Fibroblast of villous mesenchyme (primary cell): Measurements from ENCODE around the gene THSD4. TPM values are rescaled to one million over a fixed set of nuclear protein-coding genes. Genes with fewer than 3 reads are reported as not detected.
"Not testable (repeated sequence)": the region's sequence is repeated elsewhere in the genome, so short reads cannot be mapped to it uniquely, and the experiment has no call there.

Experiments used
- DNase-seq: peaks from one replicate; pipeline ENCODE4 v3.0.0-alpha.2; 2010; ENCODE audit warnings: low read depth
- H3K4me3 ChIP-seq: 2 replicates; pipeline ENCODE4 v1.5.1; 2011; ENCODE audit warnings: low read depth, mild to moderate bottlenecking, low read length
- total RNA-seq: library from RNA; depleted of rRNA; stranded (reverse); fragments of >200 nt; gene quantifications from 2 replicates; pipeline ENCODE4 v1.2.3, GENCODE V29; 2012
- TF ChIP-seq, protein P1 (sequence below): IDR thresholded peaks from 2 replicates; pipeline ENCODE4 v1.5.1; 2012; ENCODE audit warnings: low read depth, mild to moderate bottlenecking, low read length; ENCODE audit not compliant: insufficient read depth

Gene THSD4
- total RNA-seq, 1 donor: 76.4 TPM

DNA sequence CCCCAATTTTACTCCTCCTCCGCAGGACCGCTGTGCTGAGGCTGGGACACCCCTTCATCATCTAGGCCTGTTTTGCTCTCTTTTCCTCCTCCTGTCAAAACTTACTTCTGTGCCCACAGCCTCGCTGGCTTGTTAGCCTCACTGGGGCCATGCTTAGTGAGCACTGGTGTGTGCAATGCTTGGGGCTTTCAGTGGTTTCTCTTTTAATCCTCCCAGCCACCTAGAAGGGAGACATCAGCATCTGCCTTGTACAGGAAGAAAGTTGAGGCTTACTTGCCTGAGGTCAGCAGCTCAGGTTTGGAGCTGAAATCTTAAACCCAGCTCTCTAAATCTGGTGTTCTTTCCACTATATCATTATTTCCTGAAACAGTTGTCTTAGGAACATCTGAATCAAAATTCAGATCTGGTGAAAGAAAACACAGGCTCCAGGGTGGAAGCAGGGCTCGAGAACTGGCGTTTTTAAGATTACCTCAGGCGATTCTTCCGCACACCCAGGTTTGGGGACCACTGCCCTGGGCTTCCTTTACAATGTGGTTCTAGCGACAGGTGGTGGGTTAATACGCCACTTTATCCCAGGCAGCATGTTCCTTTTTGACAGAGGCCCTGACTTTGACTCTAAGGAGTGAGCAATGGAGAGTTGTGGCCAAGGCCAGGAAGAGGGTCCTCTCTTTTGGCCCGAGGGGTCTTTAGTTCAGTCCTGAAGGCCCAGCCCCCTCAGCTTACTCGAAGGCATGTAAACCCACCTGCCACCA is 3.8 kb downstream of the THSD4 start:
- TF ChIP-seq, protein P1, sequence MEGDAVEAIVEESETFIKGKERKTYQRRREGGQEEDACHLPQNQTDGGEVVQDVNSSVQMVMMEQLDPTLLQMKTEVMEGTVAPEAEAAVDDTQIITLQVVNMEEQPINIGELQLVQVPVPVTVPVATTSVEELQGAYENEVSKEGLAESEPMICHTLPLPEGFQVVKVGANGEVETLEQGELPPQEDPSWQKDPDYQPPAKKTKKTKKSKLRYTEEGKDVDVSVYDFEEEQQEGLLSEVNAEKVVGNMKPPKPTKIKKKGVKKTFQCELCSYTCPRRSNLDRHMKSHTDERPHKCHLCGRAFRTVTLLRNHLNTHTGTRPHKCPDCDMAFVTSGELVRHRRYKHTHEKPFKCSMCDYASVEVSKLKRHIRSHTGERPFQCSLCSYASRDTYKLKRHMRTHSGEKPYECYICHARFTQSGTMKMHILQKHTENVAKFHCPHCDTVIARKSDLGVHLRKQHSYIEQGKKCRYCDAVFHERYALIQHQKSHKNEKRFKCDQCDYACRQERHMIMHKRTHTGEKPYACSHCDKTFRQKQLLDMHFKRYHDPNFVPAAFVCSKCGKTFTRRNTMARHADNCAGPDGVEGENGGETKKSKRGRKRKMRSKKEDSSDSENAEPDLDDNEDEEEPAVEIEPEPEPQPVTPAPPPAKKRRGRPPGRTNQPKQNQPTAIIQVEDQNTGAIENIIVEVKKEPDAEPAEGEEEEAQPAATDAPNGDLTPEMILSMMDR: no peak
- no peak for DNase-seq
- H3K4me3 ChIP-seq: no peak overlapping the region

GRCh38 chr15:71120428-71120944 is 5.2 kb downstream of the THSD4 start:
- H3K4me3 ChIP-seq: no peak overlapping the region
- DNase-seq: no peak
- TF ChIP-seq, protein P1: no peak

GRCh38 chr15:71121442-71121841 is 6.2 kb downstream of the THSD4 start:
- TF ChIP-seq, protein P1: no peak
- no peak overlapping the region for H3K4me3 ChIP-seq
- no peak for DNase-seq

DNA sequence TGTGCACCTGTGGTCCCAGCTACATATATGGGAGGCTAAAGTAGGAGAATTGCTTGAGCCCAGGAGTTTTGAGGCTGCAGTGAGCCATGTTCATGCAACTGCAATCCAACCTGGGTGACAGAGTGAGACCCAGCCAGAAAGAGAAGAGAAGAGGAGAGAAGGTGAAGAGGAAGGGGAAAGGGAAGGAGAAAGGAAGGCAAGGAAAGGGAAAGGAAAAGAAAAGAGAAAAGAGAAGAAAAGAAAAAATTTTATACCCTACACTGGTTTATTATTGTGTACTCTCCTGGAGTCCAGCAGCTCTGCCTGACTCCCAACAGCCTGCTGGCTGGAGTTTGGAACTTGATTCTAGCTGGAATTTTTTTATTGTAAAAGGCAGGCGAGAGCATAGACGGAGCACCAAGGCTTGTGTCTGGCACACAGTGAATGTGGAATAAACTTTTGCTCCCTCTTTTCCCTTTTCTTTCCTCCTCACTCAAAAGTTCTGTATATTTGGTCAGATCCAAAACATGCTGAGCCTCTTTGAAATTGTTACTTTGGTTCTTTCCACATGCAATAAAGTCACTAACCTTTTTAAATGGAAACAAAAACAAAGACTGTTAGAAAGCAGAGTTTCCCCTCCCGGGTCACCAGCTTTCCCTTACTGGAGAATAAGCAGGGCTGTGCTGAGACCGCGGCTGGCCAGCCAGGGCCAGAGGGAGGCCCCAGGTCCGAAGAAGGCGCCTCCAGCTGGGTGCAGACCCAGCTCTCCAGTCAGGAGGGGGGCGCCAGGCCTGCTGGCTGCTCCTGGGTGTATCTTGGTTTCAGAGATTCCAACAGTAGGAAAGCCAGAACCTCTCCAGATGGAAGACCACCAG is 9.9 kb downstream of the THSD4 start:
- DNase-seq: peak; percentile 74
- TF ChIP-seq, protein P1: no peak
- no peak overlapping the region for H3K4me3 ChIP-seq

DNA sequence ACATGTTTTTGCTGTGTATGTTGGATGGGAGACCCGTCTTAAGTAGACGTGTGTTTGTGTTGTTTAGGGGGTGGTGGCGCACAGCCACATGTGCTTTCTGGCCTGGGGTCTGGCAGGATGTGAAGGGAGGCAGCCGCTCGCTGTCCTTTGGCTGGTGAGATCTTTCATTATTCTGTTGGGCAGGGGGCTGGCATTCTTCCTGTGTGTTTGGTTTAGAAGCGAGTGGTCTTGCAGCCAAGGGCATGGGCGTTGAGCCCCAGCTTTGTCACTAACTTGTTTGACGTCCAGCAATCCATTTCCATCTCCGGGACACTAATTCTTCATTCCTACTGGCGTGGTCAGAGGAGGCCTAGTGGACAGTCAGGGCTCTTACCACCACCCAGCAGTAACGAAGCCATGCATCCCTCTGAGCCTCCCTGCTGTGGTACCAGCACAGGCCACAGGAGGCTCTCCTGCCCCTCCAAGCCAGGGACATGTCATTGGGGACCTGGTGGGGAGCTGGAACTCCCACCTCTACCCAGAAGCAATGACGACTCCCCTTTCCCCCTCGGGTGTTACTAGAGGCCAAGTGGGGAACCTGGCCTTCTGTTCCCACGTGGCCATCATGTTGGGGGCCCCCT is 10.7 kb downstream of the THSD4 start:
- no peak overlapping the region for H3K4me3 ChIP-seq
- no peak for DNase-seq
- TF ChIP-seq, protein P1: peak; percentile 44

DNA sequence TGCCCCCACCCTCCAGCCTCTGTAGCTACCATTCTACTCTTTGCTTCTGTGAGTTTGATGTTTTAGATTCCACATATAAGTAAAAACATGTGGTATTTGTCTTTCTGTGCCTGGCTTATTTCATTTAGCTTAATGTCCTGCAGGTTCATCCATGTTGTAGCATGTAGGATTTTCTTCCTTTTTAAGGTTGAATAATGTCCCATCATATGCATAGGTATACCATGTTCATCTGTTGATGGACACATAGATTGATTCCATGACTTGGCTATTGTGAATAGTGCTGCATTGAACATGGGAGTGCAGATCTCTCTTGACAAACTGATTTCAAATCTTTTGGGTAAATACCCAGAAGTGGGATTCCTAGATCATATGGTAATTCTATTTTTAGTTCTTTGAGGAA is 11.8 kb downstream of the THSD4 start:
- DNase-seq: no peak
- no peak overlapping the region for H3K4me3 ChIP-seq
- TF ChIP-seq, protein P1: no peak

GRCh38 chr15:71128159-71128558 is 12.9 kb downstream of the THSD4 start:
- H3K4me3 ChIP-seq, DNase-seq: not testable (repeated sequence)
